ENCODE measurements around the gene FXYD3.

The FXYD3 gene

GRCh38 chr19:35093941-35094647 is 21.5 kb upstream of the FXYD3 start:
- no peak for TF ChIP-seq POLR2AphosphoS5 (IDR thresholded peaks at IDR 0.05; ENCODE audit: low read depth, low read length)
- TF ChIP-seq REST (IDR thresholded peaks at IDR 0.05; ENCODE audit: insufficient read depth in 1 of 2, low read depth in 2 of 2, low read length in 2 of 2), result no peak
- TF ChIP-seq TAF1 (IDR thresholded peaks at IDR 0.05; ENCODE audit: borderline replicate concordance, insufficient read depth, low read length), result no peak

- no peak for TF ChIP-seq REST (IDR thresholded peaks at IDR 0.05; ENCODE audit: insufficient read depth in 1 of 2, low read depth in 2 of 2, low read length in 2 of 2)
- TF ChIP-seq POLR2AphosphoS5 (IDR thresholded peaks at IDR 0.05; ENCODE audit: low read depth, low read length), result no peak
- no peak for TF ChIP-seq FOXP2 (optimal IDR thresholded peaks at IDR 0.05; ENCODE audit: borderline replicate concordance, extremely low read depth, extremely low read length, insufficient read depth)
- no peak for TF ChIP-seq TAF1 (IDR thresholded peaks at IDR 0.05; ENCODE audit: borderline replicate concordance, insufficient read depth, low read length)
Measured at GRCh38 chr19:35094656-35095055, 21.0 kb upstream of the FXYD3 start.

GRCh38 chr19:35095667-35096368 is 19.8 kb upstream of the FXYD3 start:
- TF ChIP-seq SIN3A (IDR thresholded peaks at IDR 0.05; ENCODE audit: borderline replicate concordance, insufficient read depth, low read length), result no peak
- TF ChIP-seq FOXP2 (optimal IDR thresholded peaks at IDR 0.05; ENCODE audit: borderline replicate concordance, extremely low read depth, extremely low read length, insufficient read depth), result no peak
- no peak for TF ChIP-seq TAF1 (IDR thresholded peaks at IDR 0.05; ENCODE audit: borderline replicate concordance, insufficient read depth, low read length)

- TF ChIP-seq POLR2AphosphoS5 (IDR thresholded peaks at IDR 0.05; ENCODE audit: low read depth, low read length), result no peak
- no peak for TF ChIP-seq REST (IDR thresholded peaks at IDR 0.05; ENCODE audit: insufficient read depth in 1 of 2, low read depth in 2 of 2, low read length in 2 of 2)
- TF ChIP-seq FOXP2 (optimal IDR thresholded peaks at IDR 0.05; ENCODE audit: borderline replicate concordance, extremely low read depth, extremely low read length, insufficient read depth), result no peak
- no peak for TF ChIP-seq TAF1 (IDR thresholded peaks at IDR 0.05; ENCODE audit: borderline replicate concordance, insufficient read depth, low read length)
Measured at GRCh38 chr19:35098413-35099049, 17.1 kb upstream of the FXYD3 start.

GRCh38 chr19:35099155-35099896 is 16.3 kb upstream of the FXYD3 start:
- TF ChIP-seq POLR2AphosphoS5 (IDR thresholded peaks at IDR 0.05; ENCODE audit: low read depth, low read length) (no peak), FOXP2 (optimal IDR thresholded peaks at IDR 0.05; ENCODE audit: borderline replicate concordance, extremely low read depth, extremely low read length, insufficient read depth) (no peak), SIN3A (IDR thresholded peaks at IDR 0.05; ENCODE audit: borderline replicate concordance, insufficient read depth, low read length) (no peak), REST (IDR thresholded peaks at IDR 0.05; ENCODE audit: insufficient read depth in 1 of 2, low read depth in 2 of 2, low read length in 2 of 2) (no peak), TAF1 (IDR thresholded peaks at IDR 0.05; ENCODE audit: borderline replicate concordance, insufficient read depth, low read length) (no peak)

Measured in PFSK-1 (cell line).